SJCRH30 (cell line): ENCODE results near the gene SLC29A2. TPM values are rescaled to one million over a fixed set of nuclear protein-coding genes. Genes with fewer than 3 reads are reported as not detected.
"Not testable (repeated sequence)": the region's sequence is repeated elsewhere in the genome, so short reads cannot be mapped to it uniquely, and the experiment has no call there.

Experiments used
- DNase-seq, 2 experiments: peaks; one replicate each; pipeline ENCODE4 v3.0.0-alpha.2; 2015 to 2020
- H3K27ac ChIP-seq: fragments of 250-450 bp; sonication (Bioruptor Pico); 2 replicates; pipeline ENCODE4 v1.5.1; 2020; ENCODE audit warnings: mild to moderate bottlenecking, moderate library complexity
- H3K27me3 ChIP-seq: fragments of 250-450 bp; sonication (Bioruptor Pico); 2 replicates; pipeline ENCODE4 v1.5.1; 2020; ENCODE audit warnings: mild to moderate bottlenecking, moderate library complexity
- H3K36me3 ChIP-seq: fragments of 250-450 bp; sonication (Bioruptor Pico); 2 replicates; pipeline ENCODE4 v1.5.1; 2020; ENCODE audit warnings: mild to moderate bottlenecking, moderate library complexity
- H3K4me1 ChIP-seq: fragments of 250-450 bp; sonication (Bioruptor Pico); 2 replicates; pipeline ENCODE4 v1.5.1; 2020; ENCODE audit warnings: mild to moderate bottlenecking, moderate library complexity
- H3K4me3 ChIP-seq: fragments of 250-450 bp; sonication (Bioruptor Pico); 2 replicates; pipeline ENCODE4 v1.5.1; 2020; ENCODE audit warnings: mild to moderate bottlenecking, moderate library complexity
- H3K9me3 ChIP-seq: fragments of 250-450 bp; sonication (Bioruptor Pico); replicated peaks from 2 replicates; pipeline ENCODE4 v1.5.1; 2020; ENCODE audit warnings: mild to moderate bottlenecking, moderate library complexity
- total RNA-seq: library from RNA; depleted of rRNA; stranded (reverse); fragments of >200 nt; shearing (Covaris generic); gene quantifications from 2 replicates; pipeline ENCODE4 v1.2.3, GENCODE V29; 2014

The SLC29A2 gene
- total RNA-seq, 1 experiment from 2014 or later = 2.6 TPM

GRCh38 chr11:66366844-66367477 is 4.6 kb downstream of the SLC29A2 start:
- peaks cover 15% of the 10 kb centered on the region for H3K4me1 ChIP-seq
- DNase-seq = no peak
- H3K27me3 ChIP-seq = no peaks in the 10 kb centered on the region
- H3K27ac ChIP-seq = no peak overlapping the region
- H3K4me3 ChIP-seq = no peak overlapping the region
- no peaks in the 10 kb centered on the region for H3K36me3 ChIP-seq
- H3K9me3 ChIP-seq = no peaks in the 10 kb centered on the region

DNA sequence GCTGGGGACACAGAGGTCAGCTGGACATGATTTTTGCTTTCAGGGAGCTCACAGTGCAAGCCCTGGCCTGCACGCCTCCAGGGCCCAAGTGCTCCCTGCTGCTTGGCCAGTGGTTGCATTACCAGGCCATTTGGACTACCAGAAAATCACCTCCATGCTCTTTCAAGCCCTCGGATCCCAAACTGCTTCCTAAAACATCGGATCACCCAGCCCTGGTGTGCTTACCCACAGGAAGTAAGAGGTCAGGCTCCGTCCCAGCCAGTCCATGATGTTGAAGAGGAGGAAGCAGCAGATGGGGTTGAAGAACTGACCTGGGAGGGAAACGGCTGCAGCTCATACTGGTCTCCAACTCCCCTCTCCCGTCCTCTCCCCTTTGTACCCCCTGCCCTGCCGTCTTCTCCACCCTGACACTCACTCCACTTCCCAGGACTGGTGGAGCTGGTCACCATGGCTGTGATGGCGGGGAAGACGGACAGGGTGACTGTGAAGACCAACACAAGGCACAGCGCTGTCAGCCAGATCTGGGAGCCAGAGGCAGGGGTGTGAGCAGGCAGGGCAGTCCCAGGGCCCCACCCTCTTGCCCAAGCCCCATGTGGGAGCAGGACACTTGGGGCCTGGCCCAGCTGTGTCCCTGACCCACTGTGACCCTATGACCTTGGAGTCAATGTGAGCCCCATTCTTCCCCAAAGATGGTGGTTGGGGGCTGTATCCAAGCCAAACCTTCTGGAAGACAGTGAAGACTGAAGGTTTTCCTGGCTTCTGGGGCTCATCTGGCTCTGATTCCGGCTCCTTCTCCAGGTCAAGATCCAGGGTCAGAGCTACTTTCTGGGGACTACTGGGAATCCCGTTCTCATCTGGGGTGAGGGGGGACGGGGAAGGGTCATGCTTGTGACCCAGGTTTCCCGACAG is 5.6 kb downstream of the SLC29A2 start:
- no peaks in the 10 kb centered on the region for H3K36me3 ChIP-seq
- H3K27me3 ChIP-seq = no peaks in the 10 kb centered on the region
- H3K4me1 ChIP-seq = peaks cover 15% of the 10 kb centered on the region
- no peak for DNase-seq
- no peaks in the 10 kb centered on the region for H3K9me3 ChIP-seq
- no peak overlapping the region for H3K4me3 ChIP-seq
- H3K27ac ChIP-seq = no peak overlapping the region

GRCh38 chr11:66365166-66365565 is 6.4 kb downstream of the SLC29A2 start:
- Histone ChIP-seq H3K36me3 (no peaks in the 10 kb centered on the region), H3K9me3 (no peaks in the 10 kb centered on the region), H3K27me3 (no peaks in the 10 kb centered on the region), H3K4me3 (no peak overlapping the region), H3K4me1 (peaks cover 10% of the 10 kb centered on the region), H3K27ac (no peak overlapping the region)
- DNase-seq = no peak

- H3K36me3 ChIP-seq = no peaks in the 10 kb centered on the region
- H3K4me1 ChIP-seq = no peaks in the 10 kb centered on the region
- H3K9me3 ChIP-seq = no peaks in the 10 kb centered on the region
- DNase-seq = peak; percentile 54 to 57
- H3K27me3 ChIP-seq = no peaks in the 10 kb centered on the region
- H3K4me3 ChIP-seq = no peak overlapping the region
- H3K27ac ChIP-seq = no peak overlapping the region
Measured at GRCh38 chr11:66363805-66364535, 7.6 kb downstream of the SLC29A2 start.

GRCh38 chr11:66363187-66363601 is 8.4 kb downstream of the SLC29A2 start:
- no peak for DNase-seq
- Histone ChIP-seq H3K9me3 (no peaks in the 10 kb centered on the region), H3K27me3 (no peaks in the 10 kb centered on the region), H3K4me3 (no peak overlapping the region), H3K27ac (no peak overlapping the region), H3K4me1 (no peaks in the 10 kb centered on the region), H3K36me3 (no peaks in the 10 kb centered on the region)

DNA sequence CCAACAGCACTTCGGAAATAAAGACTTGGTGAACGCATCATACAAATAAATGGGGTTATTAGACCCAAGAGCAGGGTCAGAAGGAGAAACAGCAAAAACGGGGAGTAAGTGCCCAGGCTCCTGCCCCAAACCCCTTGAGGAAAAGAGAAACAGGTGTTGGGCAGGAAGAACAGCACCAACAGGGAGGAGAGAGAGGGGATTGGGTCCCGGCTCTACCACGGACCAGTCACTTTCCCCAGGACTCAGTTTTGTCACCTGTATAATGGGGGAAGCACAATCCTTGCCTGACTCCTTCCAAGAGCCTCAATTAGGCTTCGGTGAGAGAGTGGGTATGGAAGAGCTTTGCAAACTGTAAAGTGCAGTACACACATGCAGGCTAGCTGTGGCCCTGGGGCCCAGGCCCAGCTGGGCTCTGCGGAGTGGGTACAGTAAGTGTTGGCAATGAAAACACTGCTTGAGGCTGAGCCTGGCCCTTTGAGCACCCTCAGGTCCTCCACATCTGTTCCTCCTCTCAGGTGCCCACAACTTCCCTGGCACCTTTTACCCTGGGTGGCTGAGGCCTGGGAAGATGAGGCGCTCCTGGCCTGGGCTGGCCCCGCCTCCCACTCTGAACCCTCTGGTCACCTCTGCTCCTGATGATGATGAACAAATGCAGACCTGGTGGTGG is 8.9 kb downstream of the SLC29A2 start:
- Histone ChIP-seq H3K9me3 (no peaks in the 10 kb centered on the region), H3K4me1 (no peaks in the 10 kb centered on the region), H3K27me3 (no peaks in the 10 kb centered on the region), H3K36me3 (no peaks in the 10 kb centered on the region), H3K4me3 (no peak overlapping the region), H3K27ac (no peak overlapping the region)
- no peak for DNase-seq

GRCh38 chr11:66361502-66361941 is 10.0 kb downstream of the SLC29A2 start:
- Histone ChIP-seq H3K4me3 (no peak overlapping the region), H3K4me1 (no peaks in the 10 kb centered on the region), H3K27me3 (no peaks in the 10 kb centered on the region), H3K36me3 (no peaks in the 10 kb centered on the region), H3K27ac (no peak overlapping the region), H3K9me3 (no peaks in the 10 kb centered on the region)
- DNase-seq = no peak

- no peaks in the 10 kb centered on the region for H3K36me3 ChIP-seq
- no peaks in the 10 kb centered on the region for H3K4me1 ChIP-seq
- no peaks in the 10 kb centered on the region for H3K9me3 ChIP-seq
- no peak for DNase-seq
- no peaks in the 10 kb centered on the region for H3K27me3 ChIP-seq
- H3K4me3 ChIP-seq = no peak overlapping the region
- H3K27ac ChIP-seq = no peak overlapping the region
Measured at GRCh38 chr11:66360406-66361073, 11.0 kb downstream of the SLC29A2 start.

DNA sequence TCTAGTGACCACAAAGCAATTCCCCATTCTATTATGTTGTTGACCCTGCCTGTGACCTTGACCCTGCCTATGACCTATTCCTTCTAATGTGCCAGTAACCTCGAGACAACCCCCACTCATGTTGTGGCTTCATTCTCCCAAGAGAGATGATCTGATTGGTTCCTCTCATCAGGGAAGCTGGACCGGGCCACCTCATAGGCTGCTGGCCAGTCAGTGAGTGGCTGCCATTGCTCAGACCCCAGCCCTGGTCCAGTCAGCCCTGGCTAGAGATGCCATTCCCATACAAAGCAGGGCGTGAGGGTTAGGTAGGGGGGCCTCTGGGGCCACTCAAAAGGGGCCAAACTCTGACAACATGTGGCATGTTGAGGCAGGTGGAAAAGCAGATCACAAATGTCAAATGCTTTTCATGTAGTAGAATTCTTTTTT is 11.9 kb downstream of the SLC29A2 start:
- Histone ChIP-seq H3K4me3 (no peak overlapping the region), H3K36me3 (no peaks in the 10 kb centered on the region), H3K9me3 (no peaks in the 10 kb centered on the region), H3K4me1 (no peaks in the 10 kb centered on the region), H3K27me3 (no peaks in the 10 kb centered on the region), H3K27ac (no peak overlapping the region)
- DNase-seq = no peak

DNA sequence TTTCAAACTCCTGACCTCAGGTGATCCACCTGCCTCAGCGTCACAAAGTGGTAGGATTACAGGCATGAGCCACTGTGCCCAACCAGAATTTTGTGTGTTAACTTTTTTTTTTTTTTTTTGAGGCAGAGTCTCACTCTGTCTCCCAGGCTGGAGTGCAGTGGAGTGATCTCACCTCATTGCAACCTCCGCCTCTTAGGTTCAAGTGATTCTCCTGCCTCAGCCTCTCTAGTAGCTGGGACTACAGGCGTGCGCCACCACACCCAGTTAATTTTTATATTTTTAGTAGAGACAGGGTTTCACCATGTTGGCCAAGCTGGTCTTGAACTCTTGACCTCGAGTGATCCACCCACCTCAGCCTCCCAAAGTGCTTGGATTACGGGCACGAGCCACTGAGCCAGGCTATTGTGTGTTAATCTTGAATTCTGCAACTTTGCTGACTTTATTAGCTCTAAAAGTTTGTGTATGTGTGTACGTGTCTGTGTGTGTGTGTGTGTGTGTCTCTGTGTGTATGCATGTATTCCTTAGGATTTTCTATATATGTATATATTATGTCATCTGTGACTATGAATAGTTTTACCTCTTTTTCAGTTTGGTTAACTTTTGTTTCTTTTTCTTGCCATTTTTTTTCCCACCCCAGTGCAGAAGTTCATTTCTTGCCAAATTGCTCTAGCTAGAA is 20.9 kb downstream of the SLC29A2 start:
- H3K4me1 ChIP-seq, H3K9me3 ChIP-seq, H3K36me3 ChIP-seq, H3K4me3 ChIP-seq, DNase-seq, H3K27me3 ChIP-seq, H3K27ac ChIP-seq: not testable (repeated sequence)

DNA sequence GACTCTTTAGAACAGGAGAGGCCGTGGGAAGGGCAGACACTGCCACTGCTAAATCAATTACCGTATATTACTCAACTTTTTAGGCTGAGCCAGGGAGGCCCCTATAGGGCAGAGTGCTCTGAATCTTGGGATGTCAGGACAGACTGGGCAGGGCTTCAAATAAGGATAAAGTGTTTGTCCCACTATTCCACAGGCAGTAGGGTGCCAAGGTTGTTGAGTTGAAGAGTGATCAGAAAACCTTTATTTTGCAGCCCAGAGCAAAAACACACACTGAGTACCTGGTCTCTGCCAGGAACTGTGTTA is 22.5 kb downstream of the SLC29A2 start:
- DNase-seq = no peak
- no peak overlapping the region for H3K4me3 ChIP-seq
- no peaks in the 10 kb centered on the region for H3K36me3 ChIP-seq
- H3K27ac ChIP-seq = no peak overlapping the region
- peaks cover 2% of the 10 kb centered on the region; the same call in 1 of the 2 replicates for H3K4me1 ChIP-seq
- no peaks in the 10 kb centered on the region for H3K27me3 ChIP-seq
- no peaks in the 10 kb centered on the region for H3K9me3 ChIP-seq

DNA sequence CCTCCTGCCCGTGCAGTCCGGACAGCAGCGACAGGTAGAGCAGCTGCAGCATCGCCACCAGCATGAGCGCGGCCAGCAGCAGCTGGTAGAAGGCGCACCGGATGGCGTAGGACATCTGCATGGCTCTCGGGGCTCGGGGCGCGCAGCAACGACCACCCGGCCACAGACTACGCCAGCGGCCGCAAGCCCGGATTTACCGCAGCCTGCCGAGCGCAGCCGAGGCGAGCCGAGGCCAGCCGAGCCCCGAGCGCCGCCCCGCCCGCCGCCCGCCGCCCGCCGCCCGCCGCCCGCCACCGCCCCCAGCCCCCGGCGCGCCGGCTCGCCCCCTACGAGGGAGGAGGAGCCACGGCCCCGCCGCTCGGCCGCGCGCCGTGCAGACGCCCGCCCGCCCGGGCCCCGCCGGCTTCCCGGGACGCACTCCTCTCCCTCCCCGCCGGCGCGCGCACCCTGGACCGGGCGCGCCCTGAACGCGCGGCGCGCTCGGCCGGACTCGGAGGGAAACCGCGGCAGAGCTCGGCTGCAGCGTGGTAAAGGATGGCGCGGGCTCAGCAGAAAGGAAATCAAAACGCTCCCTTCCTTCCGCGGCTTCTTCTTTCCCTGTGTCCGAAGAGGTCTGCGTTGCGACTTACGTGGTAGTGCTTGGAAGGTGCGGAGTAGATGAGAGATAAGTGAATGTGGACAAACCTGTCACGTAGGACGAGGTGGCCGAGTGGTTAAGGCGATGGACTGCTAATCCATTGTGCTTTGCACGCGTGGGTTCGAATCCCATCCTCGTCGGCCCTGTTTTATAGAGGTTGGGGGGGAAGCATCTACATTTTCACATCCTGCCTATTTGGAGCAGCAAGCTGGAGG is 23.9 kb downstream of the SLC29A2 start, which contains the start of gene B4GAT1:
Gene B4GAT1, minus strand, starts transcription at position 205 of the 852 bp plus-strand sequence. Its CDS starts 84 bp downstream, at position 121.
- Histone ChIP-seq H3K27me3 (no peaks in the 10 kb centered on the region), H3K4me3 (peak within 1 kb of the TSS; percentile 69), H3K36me3 (no peaks in the 10 kb centered on the region), H3K4me1 (peaks cover 2% of the 10 kb centered on the region; the same call in 1 of the 2 replicates), H3K9me3 (no peaks in the 10 kb centered on the region), H3K27ac (no peak within 1 kb of the TSS)
- peak; percentile 89 for DNase-seq
